HL-60 (cell line): Measurements from ENCODE around the gene FASTKD2.
A peak's percentile ranks its signal among the peaks of the same experiment; 100 is the strongest.

ENCODE experiments used
- DNase-seq, 2 experiments: peaks; one replicate each; pipeline ENCODE4 v3.0.0-alpha.2; 2010 to 2020; ENCODE audit warnings: low read depth in 1 of 2, low spot score in 1 of 2
- H3K27ac ChIP-seq: fragments of 250-450 bp; sonication (Bioruptor Pico); replicated peaks from 2 replicates; pipeline ENCODE4 v1.5.1; 2020; ENCODE audit warnings: mild to moderate bottlenecking, moderate library complexity
- H3K27me3 ChIP-seq: fragments of 250-450 bp; sonication (Bioruptor Pico); 2 replicates; pipeline ENCODE4 v1.5.1; 2021; ENCODE audit warnings: mild to moderate bottlenecking, moderate library complexity; ENCODE audit not compliant: insufficient read depth, poor library complexity, severe bottlenecking
- H3K4me3 ChIP-seq: replicated peaks from 2 replicates; pipeline ENCODE4 v1.5.1; 2011; ENCODE audit warnings: mild to moderate bottlenecking, control low read depth, low read length; ENCODE audit not compliant: insufficient read depth
- GABPA ChIP-seq: IDR thresholded peaks from 2 replicates; pipeline ENCODE4 v1.6.1; 2012; ENCODE audit warnings: low read depth
- POLR2AphosphoS5 ChIP-seq: IDR thresholded peaks from 2 replicates; pipeline ENCODE4 v1.6.1; 2012; ENCODE audit warnings: low read depth
- SPI1 ChIP-seq: IDR thresholded peaks from 2 replicates; pipeline ENCODE4 v1.6.1; 2012; ENCODE audit warnings: low read depth, mild to moderate bottlenecking, borderline replicate concordance
- TF ChIP-seq, protein P1 (sequence below): IDR thresholded peaks from one replicate; pipeline ENCODE4 v1.5.1; 2011; ENCODE audit warnings: low read length, control low read depth, inconsistent platforms; ENCODE audit not compliant: insufficient read depth
- TF ChIP-seq, protein P2 (sequence below): IDR thresholded peaks from 2 replicates; pipeline ENCODE4 v1.6.1; 2012; ENCODE audit warnings: low read depth; ENCODE audit not compliant: insufficient replicate concordance

FASTKD2 gene

DNA sequence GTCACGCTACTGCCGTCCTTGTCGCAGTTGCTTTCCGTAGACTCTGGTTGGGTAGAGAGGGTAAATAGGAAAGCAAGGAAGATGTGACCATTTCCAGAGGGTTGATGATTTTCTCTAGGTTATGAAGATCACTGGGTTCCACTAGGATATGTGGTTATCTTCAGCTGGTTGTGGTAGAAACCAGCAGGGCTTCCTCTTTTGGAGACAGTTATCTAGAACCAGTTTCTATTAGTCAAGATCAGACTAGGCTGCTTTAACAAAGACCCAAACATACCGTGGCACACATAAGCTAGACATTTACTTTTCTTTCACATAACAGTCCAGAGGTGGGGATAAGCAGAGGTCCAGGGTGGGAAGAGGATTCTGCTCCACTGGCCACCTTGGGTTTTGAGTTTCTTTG is 59.6 kb downstream of the FASTKD2 start:
- no peaks in the 10 kb centered on the region for H3K27me3 ChIP-seq
- DNase-seq = peak in 1 of 2 experiments; percentile 22
- H3K4me3 ChIP-seq = no peak overlapping the region
- TF ChIP-seq, protein P1, sequence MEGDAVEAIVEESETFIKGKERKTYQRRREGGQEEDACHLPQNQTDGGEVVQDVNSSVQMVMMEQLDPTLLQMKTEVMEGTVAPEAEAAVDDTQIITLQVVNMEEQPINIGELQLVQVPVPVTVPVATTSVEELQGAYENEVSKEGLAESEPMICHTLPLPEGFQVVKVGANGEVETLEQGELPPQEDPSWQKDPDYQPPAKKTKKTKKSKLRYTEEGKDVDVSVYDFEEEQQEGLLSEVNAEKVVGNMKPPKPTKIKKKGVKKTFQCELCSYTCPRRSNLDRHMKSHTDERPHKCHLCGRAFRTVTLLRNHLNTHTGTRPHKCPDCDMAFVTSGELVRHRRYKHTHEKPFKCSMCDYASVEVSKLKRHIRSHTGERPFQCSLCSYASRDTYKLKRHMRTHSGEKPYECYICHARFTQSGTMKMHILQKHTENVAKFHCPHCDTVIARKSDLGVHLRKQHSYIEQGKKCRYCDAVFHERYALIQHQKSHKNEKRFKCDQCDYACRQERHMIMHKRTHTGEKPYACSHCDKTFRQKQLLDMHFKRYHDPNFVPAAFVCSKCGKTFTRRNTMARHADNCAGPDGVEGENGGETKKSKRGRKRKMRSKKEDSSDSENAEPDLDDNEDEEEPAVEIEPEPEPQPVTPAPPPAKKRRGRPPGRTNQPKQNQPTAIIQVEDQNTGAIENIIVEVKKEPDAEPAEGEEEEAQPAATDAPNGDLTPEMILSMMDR = no peak
- TF ChIP-seq SPI1 = peak; percentile 90
- H3K27ac ChIP-seq = no peak overlapping the region

DNA sequence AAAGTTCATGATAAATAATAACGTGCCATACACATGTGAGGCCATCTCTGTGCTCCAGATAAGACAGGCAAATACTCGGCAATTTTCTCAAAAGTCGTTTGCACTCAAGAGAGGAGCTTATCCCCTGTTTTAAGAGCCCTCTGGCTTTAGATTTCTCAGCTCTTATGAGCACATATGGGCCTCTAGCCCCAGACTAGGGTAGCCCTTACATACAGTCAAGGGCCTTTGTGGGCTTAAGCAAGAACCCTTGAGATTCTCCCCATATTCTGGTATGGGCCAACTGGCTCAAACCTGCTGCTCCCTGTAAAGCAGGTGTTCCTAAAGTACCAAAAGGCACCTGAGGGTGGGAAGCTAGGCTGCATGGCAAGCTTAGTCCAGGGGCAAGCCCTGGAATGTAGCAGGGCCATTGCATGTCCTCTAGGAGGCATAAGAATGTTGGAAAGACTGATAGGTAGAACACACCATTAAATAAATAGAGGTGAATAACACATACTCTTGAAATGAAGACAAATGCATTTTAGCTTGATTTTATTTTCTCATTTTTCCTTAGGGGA is 66.1 kb downstream of the FASTKD2 start:
- TF ChIP-seq, protein P1 = no peak
- no peak for TF ChIP-seq SPI1
- TF ChIP-seq GABPA = no peak
- TF ChIP-seq, protein P2, sequence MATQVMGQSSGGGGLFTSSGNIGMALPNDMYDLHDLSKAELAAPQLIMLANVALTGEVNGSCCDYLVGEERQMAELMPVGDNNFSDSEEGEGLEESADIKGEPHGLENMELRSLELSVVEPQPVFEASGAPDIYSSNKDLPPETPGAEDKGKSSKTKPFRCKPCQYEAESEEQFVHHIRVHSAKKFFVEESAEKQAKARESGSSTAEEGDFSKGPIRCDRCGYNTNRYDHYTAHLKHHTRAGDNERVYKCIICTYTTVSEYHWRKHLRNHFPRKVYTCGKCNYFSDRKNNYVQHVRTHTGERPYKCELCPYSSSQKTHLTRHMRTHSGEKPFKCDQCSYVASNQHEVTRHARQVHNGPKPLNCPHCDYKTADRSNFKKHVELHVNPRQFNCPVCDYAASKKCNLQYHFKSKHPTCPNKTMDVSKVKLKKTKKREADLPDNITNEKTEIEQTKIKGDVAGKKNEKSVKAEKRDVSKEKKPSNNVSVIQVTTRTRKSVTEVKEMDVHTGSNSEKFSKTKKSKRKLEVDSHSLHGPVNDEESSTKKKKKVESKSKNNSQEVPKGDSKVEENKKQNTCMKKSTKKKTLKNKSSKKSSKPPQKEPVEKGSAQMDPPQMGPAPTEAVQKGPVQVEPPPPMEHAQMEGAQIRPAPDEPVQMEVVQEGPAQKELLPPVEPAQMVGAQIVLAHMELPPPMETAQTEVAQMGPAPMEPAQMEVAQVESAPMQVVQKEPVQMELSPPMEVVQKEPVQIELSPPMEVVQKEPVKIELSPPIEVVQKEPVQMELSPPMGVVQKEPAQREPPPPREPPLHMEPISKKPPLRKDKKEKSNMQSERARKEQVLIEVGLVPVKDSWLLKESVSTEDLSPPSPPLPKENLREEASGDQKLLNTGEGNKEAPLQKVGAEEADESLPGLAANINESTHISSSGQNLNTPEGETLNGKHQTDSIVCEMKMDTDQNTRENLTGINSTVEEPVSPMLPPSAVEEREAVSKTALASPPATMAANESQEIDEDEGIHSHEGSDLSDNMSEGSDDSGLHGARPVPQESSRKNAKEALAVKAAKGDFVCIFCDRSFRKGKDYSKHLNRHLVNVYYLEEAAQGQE = no peak
- no peak for TF ChIP-seq POLR2AphosphoS5
- DNase-seq = no peak
- Histone ChIP-seq H3K27me3 (no peaks in the 10 kb centered on the region), H3K27ac (no peak overlapping the region), H3K4me3 (no peak overlapping the region)

DNA sequence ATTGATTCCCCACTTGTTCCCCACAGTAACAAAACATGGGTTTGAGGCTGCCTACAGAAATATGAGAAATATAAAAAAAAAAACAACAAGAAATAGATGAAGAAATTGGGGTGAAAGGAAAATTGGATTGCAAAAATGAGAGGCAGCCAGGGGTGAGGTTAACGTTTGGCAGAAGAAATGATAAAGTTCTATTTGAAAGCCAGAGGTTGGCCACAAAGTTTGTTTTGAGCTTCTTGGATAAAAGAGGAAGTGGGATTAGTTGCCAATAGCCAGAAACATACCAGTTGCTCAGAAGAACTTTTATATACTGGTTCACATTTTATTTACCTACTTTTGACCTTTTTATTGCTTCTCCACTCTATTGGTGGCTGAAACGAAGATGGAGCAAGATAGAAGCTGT is 67.5 kb downstream of the FASTKD2 start:
- DNase-seq = peak in 1 of 2 experiments; percentile 55
- H3K27me3 ChIP-seq = no peaks in the 10 kb centered on the region
- no peak overlapping the region for H3K4me3 ChIP-seq
- TF ChIP-seq, protein P1 = no peak
- no peak for TF ChIP-seq GABPA
- peak; percentile 98 for TF ChIP-seq SPI1
- no peak for TF ChIP-seq POLR2AphosphoS5
- no peak overlapping the region; the same call in 1 of the 2 replicates for H3K27ac ChIP-seq

DNA sequence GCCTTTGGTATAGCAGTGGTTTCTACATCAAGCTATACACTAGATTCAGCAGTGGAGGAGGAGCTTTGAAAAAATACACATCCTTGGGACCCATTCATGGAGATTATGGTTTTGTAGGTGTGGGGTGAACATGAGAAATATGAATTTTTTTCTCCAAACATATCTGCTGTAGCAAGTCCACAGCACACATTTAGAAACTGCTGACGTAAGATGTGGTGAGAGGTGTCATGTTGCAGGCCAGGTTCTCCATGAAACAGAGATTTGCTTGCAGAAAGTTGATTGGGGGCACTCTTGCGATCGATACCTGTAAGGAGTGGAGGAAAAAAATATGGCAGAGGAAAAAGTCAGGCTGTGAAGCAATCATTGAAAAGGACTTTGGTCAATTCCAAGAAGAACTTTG is 67.9 kb downstream of the FASTKD2 start:
- Histone ChIP-seq H3K4me3 (no peak overlapping the region), H3K27me3 (no peaks in the 10 kb centered on the region), H3K27ac (no peak overlapping the region; the same call in 1 of the 2 replicates)
- TF ChIP-seq GABPA = no peak
- TF ChIP-seq, protein P2 = no peak
- no peak for TF ChIP-seq SPI1
- TF ChIP-seq, protein P1 = no peak
- TF ChIP-seq POLR2AphosphoS5 = no peak
- DNase-seq = no peak
